ENCODE measurements around the gene QRSL1. TPM values are rescaled to one million over a fixed set of nuclear protein-coding genes. Genes with fewer than 3 reads are reported as not detected.
"Not testable (repeated sequence)": the region's sequence is repeated elsewhere in the genome, so short reads cannot be mapped to it uniquely, and the experiment has no call there.

Gene QRSL1
- total and polyA plus RNA-seq, 2 donors (not counting 3 experiments of a cell fraction or from before 2014, with no cell fraction given): 4.3 to 11.3 TPM

DNA sequence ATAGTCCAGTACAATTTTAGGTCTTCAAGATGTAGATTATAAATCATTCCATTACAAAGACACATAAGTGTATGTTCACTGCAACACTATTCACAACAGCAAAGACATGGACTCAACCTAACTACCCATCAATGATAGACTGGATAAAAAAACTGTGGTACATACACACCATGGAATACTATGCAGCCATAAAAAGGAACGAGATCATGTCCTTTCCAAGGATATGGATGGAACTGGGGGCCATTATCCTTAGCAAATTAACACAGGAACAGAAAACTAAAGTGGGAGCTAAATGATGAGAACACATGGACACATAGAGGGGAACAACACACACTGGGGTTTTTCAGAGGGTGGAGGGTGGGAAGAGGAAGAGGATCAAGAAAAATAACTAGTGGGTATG, 6.3 kb upstream of the QRSL1 start:
- no peaks in the 10 kb centered on the region for H3K36me3 ChIP-seq (ENCODE audit: control insufficient read depth in 2 of 2, extremely low read depth in 1 of 2, insufficient read depth in 2 of 2, low read length in 2 of 2)
- H3K9me1 ChIP-seq (replicated peaks; ENCODE audit: control insufficient read depth, extremely low read depth, insufficient read depth, low read length): no peaks in the 10 kb centered on the region
- H2AFZ ChIP-seq (ENCODE audit: low read depth, low read length): no peak overlapping the region
- H3K4me1 ChIP-seq (ENCODE audit: control insufficient read depth, extremely low read depth, insufficient read depth, low read length): peaks cover 7% of the 10 kb centered on the region
- FAIRE-seq (no peak), DNase-seq (ENCODE audit: low read depth, low spot score) (no peak)
- no peaks in the 10 kb centered on the region for H4K20me1 ChIP-seq (replicated peaks; ENCODE audit: control insufficient read depth, extremely low read depth, insufficient read depth, low read length)
- dilution Hi-C loops (cut with MboI; ENCODE audit: extremely low pct_ligation_motif_present, low sequenced_read_pairs) (no loop called here), intact Hi-C loops (cut with micrococcal nuclease) (no loop called here)
- TF ChIP-seq, protein P1, sequence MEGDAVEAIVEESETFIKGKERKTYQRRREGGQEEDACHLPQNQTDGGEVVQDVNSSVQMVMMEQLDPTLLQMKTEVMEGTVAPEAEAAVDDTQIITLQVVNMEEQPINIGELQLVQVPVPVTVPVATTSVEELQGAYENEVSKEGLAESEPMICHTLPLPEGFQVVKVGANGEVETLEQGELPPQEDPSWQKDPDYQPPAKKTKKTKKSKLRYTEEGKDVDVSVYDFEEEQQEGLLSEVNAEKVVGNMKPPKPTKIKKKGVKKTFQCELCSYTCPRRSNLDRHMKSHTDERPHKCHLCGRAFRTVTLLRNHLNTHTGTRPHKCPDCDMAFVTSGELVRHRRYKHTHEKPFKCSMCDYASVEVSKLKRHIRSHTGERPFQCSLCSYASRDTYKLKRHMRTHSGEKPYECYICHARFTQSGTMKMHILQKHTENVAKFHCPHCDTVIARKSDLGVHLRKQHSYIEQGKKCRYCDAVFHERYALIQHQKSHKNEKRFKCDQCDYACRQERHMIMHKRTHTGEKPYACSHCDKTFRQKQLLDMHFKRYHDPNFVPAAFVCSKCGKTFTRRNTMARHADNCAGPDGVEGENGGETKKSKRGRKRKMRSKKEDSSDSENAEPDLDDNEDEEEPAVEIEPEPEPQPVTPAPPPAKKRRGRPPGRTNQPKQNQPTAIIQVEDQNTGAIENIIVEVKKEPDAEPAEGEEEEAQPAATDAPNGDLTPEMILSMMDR (IDR thresholded peaks at IDR 0.05; ENCODE audit: extremely low read depth in 1 of 2, insufficient read depth in 1 of 2, low read depth in 1 of 2, low read length in 2 of 2): no peak
- TF ChIP-seq POLR2A (IDR thresholded peaks at IDR 0.05; ENCODE audit: low read depth, low read length) (no peak), GATA2 (IDR thresholded peaks at IDR 0.05; ENCODE audit: insufficient read depth, insufficient read length, low read depth, low read length) (no peak), EZH2 (IDR thresholded peaks at IDR 0.05; ENCODE audit: borderline replicate concordance, low read depth, low read length, severe bottlenecking) (no peak)
- TF ChIP-seq, protein P2, sequence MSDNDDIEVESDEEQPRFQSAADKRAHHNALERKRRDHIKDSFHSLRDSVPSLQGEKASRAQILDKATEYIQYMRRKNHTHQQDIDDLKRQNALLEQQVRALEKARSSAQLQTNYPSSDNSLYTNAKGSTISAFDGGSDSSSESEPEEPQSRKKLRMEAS (IDR thresholded peaks at IDR 0.05; ENCODE audit: insufficient read depth, insufficient read length): no peak
- ChIA-PET CTCF (no interaction called here), POLR2A (no interaction called here)
- no peak overlapping the region for H3K4me3 ChIP-seq (replicated peaks in 1 of 3; ENCODE audit: insufficient read depth in 1 of 3, low read depth in 1 of 3, low read length in 3 of 3)
- H3K27me3 ChIP-seq (ENCODE audit: control insufficient read depth in 2 of 2, insufficient read depth in 2 of 2, low read length in 2 of 2): no peaks in the 10 kb centered on the region
- BruUV-seq (replicated peaks): no TSS peak
- H3K27ac ChIP-seq (ENCODE audit: insufficient read depth, low read depth, low read length): no peak overlapping the region
- H3K9me3 ChIP-seq (replicated peaks; ENCODE audit: control insufficient read depth, insufficient read depth, low read length): no peaks in the 10 kb centered on the region
- no peaks in the 10 kb centered on the region for H3K79me2 ChIP-seq (ENCODE audit: control insufficient read depth, insufficient read depth, low read length)
- no peak overlapping the region for H3K4me2 ChIP-seq (ENCODE audit: insufficient read depth, low read length)
- H3K9ac ChIP-seq (replicated peaks; ENCODE audit: extremely low read depth, insufficient read depth, low read length): no peak overlapping the region

- Histone ChIP-seq H3K4me3 (replicated peaks in 1 of 3; ENCODE audit: insufficient read depth in 1 of 3, low read depth in 1 of 3, low read length in 3 of 3) (no peak overlapping the region), H3K36me3 (ENCODE audit: control insufficient read depth in 2 of 2, extremely low read depth in 1 of 2, insufficient read depth in 2 of 2, low read length in 2 of 2) (no peaks in the 10 kb centered on the region), H3K79me2 (ENCODE audit: control insufficient read depth, insufficient read depth, low read length) (peaks cover 13% of the 10 kb centered on the region), H2AFZ (ENCODE audit: low read depth, low read length) (no peak overlapping the region), H3K27ac (ENCODE audit: insufficient read depth, low read depth, low read length) (no peak overlapping the region), H3K9me3 (replicated peaks; ENCODE audit: control insufficient read depth, insufficient read depth, low read length) (no peaks in the 10 kb centered on the region), H3K9me1 (replicated peaks; ENCODE audit: control insufficient read depth, extremely low read depth, insufficient read depth, low read length) (no peaks in the 10 kb centered on the region), H3K4me2 (ENCODE audit: insufficient read depth, low read length) (no peak overlapping the region), H3K4me1 (ENCODE audit: control insufficient read depth, extremely low read depth, insufficient read depth, low read length) (peaks cover 6% of the 10 kb centered on the region), H3K9ac (replicated peaks; ENCODE audit: extremely low read depth, insufficient read depth, low read length) (no peak overlapping the region), H4K20me1 (replicated peaks; ENCODE audit: control insufficient read depth, extremely low read depth, insufficient read depth, low read length) (no peaks in the 10 kb centered on the region), H3K27me3 (ENCODE audit: control insufficient read depth in 2 of 2, insufficient read depth in 2 of 2, low read length in 2 of 2) (no peaks in the 10 kb centered on the region)
- intact Hi-C loops (cut with micrococcal nuclease): loop anchor here (5.0 kb wide), 1 partner anchor 114 kb away; no protein-coding TSS in a partner anchor
- BruUV-seq (replicated peaks): no TSS peak
- CTCF ChIA-PET: interaction anchor here (1.4 kb wide), 1 partner anchor 9 kb away, joined by 5 read pairs; no protein-coding TSS in a partner anchor
- FAIRE-seq (no peak), DNase-seq (ENCODE audit: low read depth, low spot score) (peak; percentile 11)
- POLR2A ChIA-PET: no interaction called here
- dilution Hi-C loops (cut with MboI; ENCODE audit: extremely low pct_ligation_motif_present, low sequenced_read_pairs): no loop called here
- TF ChIP-seq JUN (IDR thresholded peaks at IDR 0.05; ENCODE audit: borderline replicate concordance, insufficient read depth, insufficient read length, low read depth) (no peak), MYC (IDR thresholded peaks at IDR 0.05; ENCODE audit: low read depth, low read length) (no peak), EZH2 (IDR thresholded peaks at IDR 0.05; ENCODE audit: borderline replicate concordance, low read depth, low read length, severe bottlenecking) (no peak), GATA2 (IDR thresholded peaks at IDR 0.05; ENCODE audit: insufficient read depth, insufficient read length, low read depth, low read length) (no peak), POLR2AphosphoS5 (IDR thresholded peaks at IDR 0.05; ENCODE audit: insufficient read depth, low read depth, low read length) (no peak), FOS (IDR thresholded peaks at IDR 0.05; ENCODE audit: borderline replicate concordance, insufficient read depth, low read length) (no peak)
Observed at GRCh38 chr6:106626485-106626884, 2.9 kb upstream of the QRSL1 start.

DNA sequence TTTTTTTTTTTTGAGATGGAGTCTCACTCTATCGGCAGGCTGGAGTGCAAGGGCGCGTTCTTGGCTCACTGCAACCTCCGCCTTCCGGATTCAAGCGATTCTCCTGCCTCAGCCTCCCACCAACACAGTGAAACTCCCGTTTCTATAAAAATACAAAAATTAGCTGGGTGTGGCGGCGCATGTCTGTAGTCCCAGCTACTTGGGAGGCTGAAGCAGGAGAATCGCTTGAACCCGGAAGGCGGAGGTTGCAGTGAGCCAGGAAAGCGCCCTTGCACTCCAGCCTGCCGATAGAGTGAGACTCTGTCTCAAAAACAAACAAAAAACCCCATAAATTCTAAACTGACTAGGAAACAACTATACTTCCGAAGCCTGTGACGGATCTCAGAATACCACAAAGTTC, 1.6 kb upstream of the QRSL1 start:
- intact Hi-C loops (cut with micrococcal nuclease): loop anchor here (5.0 kb wide), 1 partner anchor 115 kb away; no protein-coding TSS in a partner anchor
- H3K27ac ChIP-seq (ENCODE audit: insufficient read depth, low read depth, low read length); H3K36me3 ChIP-seq (ENCODE audit: control insufficient read depth in 2 of 2, extremely low read depth in 1 of 2, insufficient read depth in 2 of 2, low read length in 2 of 2); H3K4me2 ChIP-seq (ENCODE audit: insufficient read depth, low read length); H2AFZ ChIP-seq (ENCODE audit: low read depth, low read length); H3K9me1 ChIP-seq (replicated peaks; ENCODE audit: control insufficient read depth, extremely low read depth, insufficient read depth, low read length); POLR2A ChIA-PET; BruUV-seq (replicated peaks); H3K9me3 ChIP-seq (replicated peaks; ENCODE audit: control insufficient read depth, insufficient read depth, low read length); H4K20me1 ChIP-seq (replicated peaks; ENCODE audit: control insufficient read depth, extremely low read depth, insufficient read depth, low read length); H3K4me3 ChIP-seq (replicated peaks in 1 of 3; ENCODE audit: insufficient read depth in 1 of 3, low read depth in 1 of 3, low read length in 3 of 3); H3K9ac ChIP-seq (replicated peaks; ENCODE audit: extremely low read depth, insufficient read depth, low read length); DNase-seq (ENCODE audit: low read depth, low spot score); H3K4me1 ChIP-seq (ENCODE audit: control insufficient read depth, extremely low read depth, insufficient read depth, low read length); H3K27me3 ChIP-seq (ENCODE audit: control insufficient read depth in 2 of 2, insufficient read depth in 2 of 2, low read length in 2 of 2); FAIRE-seq; dilution Hi-C loops (cut with MboI; ENCODE audit: extremely low pct_ligation_motif_present, low sequenced_read_pairs): not testable (repeated sequence)
- peaks cover 23% of the 10 kb centered on the region for H3K79me2 ChIP-seq (ENCODE audit: control insufficient read depth, insufficient read depth, low read length)
- CTCF ChIA-PET: interaction anchor here (0.8 to 1.5 kb wide), 3 partner anchors 10 to 20 kb away, joined by 3 read pairs; no protein-coding TSS in a partner anchor

All from endothelial cell of umbilical vein (primary cell).